Keratinocyte (primary cell): ENCODE measurements around the gene GLT1D1. TPM values are rescaled to one million over a fixed set of nuclear protein-coding genes. Genes with fewer than 3 reads are reported as not detected.

Experiments
- DNase-seq: peaks from one replicate; pipeline ENCODE4 v3.0.0-alpha.2; 2011; ENCODE audit warnings: low read depth, missing footprints, low spot score
- FAIRE-seq: peaks from 2 replicates; lab custom pipeline; 2011; peaks lifted over from hg19 to GRCh38; lab: Jason Lieb, UNC
- H2AFZ ChIP-seq: 2 replicates; pipeline ENCODE4 v1.6.0; 2012; ENCODE audit warnings: low read length, control low read depth, inconsistent platforms; ENCODE audit not compliant: control insufficient read depth
- H3K27ac ChIP-seq: 2 replicates; pipeline ENCODE4 v1.5.1; 2011; ENCODE audit warnings: low read length; ENCODE audit not compliant: control insufficient read depth, insufficient read depth
- H3K27me3 ChIP-seq: 3 replicates; pipeline ENCODE4 v1.6.0; 2011; ENCODE audit warnings: low read length; ENCODE audit not compliant: control insufficient read depth, insufficient read depth; ENCODE audit errors: extremely low read depth
- H3K36me3 ChIP-seq, 2 experiments: 2 replicates in 1 of 2; 3 replicates in 1 of 2; pipeline ENCODE4 v1.5.1; 2011; ENCODE audit warnings: low read length in 2 of 2, mild to moderate bottlenecking in 1 of 2; ENCODE audit not compliant: control insufficient read depth in 2 of 2, insufficient read depth in 2 of 2; ENCODE audit errors: extremely low read depth in 1 of 2
- H3K4me1 ChIP-seq: 3 replicates; pipeline ENCODE4 v1.5.1; 2011; ENCODE audit warnings: low read length; ENCODE audit not compliant: control insufficient read depth, insufficient read depth; ENCODE audit errors: extremely low read depth
- H3K4me2 ChIP-seq: 3 replicates; pipeline ENCODE4 v1.6.0; 2011; ENCODE audit warnings: low read depth, low read length; ENCODE audit not compliant: control insufficient read depth, insufficient read depth; ENCODE audit errors: extremely low read depth
- H3K4me3 ChIP-seq, 3 experiments: fragments of 200-600 bp in 1 of 3; sonication (generic) in 1 of 3; 2 replicates in 2 of 3; 3 replicates in 1 of 3; pipeline ENCODE4 v1.5.1; 2011 to 2016; ENCODE audit warnings: low read length in 3 of 3, mild to moderate bottlenecking in 3 of 3, control low read depth in 2 of 3, inconsistent platforms in 1 of 3, low read depth in 1 of 3, mixed read lengths in 1 of 3, mixed run types in 1 of 3, moderate library complexity in 1 of 3; ENCODE audit not compliant: control insufficient read depth in 2 of 3, insufficient read depth in 2 of 3; ENCODE audit errors: extremely low read depth in 1 of 3
- H3K79me2 ChIP-seq: 2 replicates; pipeline ENCODE4 v1.6.0; 2012; ENCODE audit warnings: low read length; ENCODE audit not compliant: control insufficient read depth, insufficient read depth
- H3K9ac ChIP-seq: 3 replicates; pipeline ENCODE4 v1.6.0; 2011; ENCODE audit warnings: low read length; ENCODE audit not compliant: control insufficient read depth, insufficient read depth; ENCODE audit errors: extremely low read depth
- H3K9me1 ChIP-seq: 3 replicates; pipeline ENCODE4 v1.6.0; 2011; ENCODE audit warnings: low read length; ENCODE audit not compliant: control insufficient read depth, insufficient read depth; ENCODE audit errors: extremely low read depth
- H3K9me3 ChIP-seq: 2 replicates; pipeline ENCODE4 v1.5.1; 2012; ENCODE audit warnings: low read depth, low read length; ENCODE audit not compliant: control insufficient read depth
- H4K20me1 ChIP-seq: 3 replicates; pipeline ENCODE4 v1.6.0; 2011; ENCODE audit warnings: low read length; ENCODE audit not compliant: control insufficient read depth, insufficient read depth; ENCODE audit errors: extremely low read depth
- EZH2 ChIP-seq: IDR thresholded peaks from one replicate; pipeline ENCODE4 v1.6.1; 2012; ENCODE audit warnings: inconsistent platforms, mild to moderate bottlenecking, low read length, moderate library complexity
- dilution Hi-C: fragments of 300-500 bp; cut with MboI; formaldehyde crosslinking; loops from one replicate; pipeline ENCODE4 v1.7.0; 2020; ENCODE audit warnings: low sequenced_read_pairs; ENCODE audit not compliant: extremely low pct_ligation_motif_present
- polyA plus RNA-seq, 5 experiments: library from polyadenylated mRNA; depleted of rRNA in 3 of 5; stranded (reverse) in 3 of 5; stranded (forward) in 1 of 5; unstranded in 1 of 5; fragments of >200 nt; gene quantifications; 1 replicate in 1 of 5; 2 replicates in 3 of 5; 3 replicates in 1 of 5; pipeline versions ENCODE4 v1.2.1 to v1.2.3, GENCODE V29; 2011 to 2012; ENCODE audit warnings: missing spikeins in 2 of 5, low read depth in 1 of 5, low replicate concordance in 1 of 5
- TF ChIP-seq, protein P1 (sequence below), 3 experiments: IDR thresholded peaks in 1 of 3; conservative IDR thresholded peaks in 1 of 3; optimal IDR thresholded peaks in 1 of 3; 2 replicates in 2 of 3; 3 replicates in 1 of 3; pipeline versions ENCODE3 to v1.5.1; 2011; ENCODE audit warnings: low read length in 3 of 3, mild to moderate bottlenecking in 3 of 3, moderate library complexity in 2 of 3, control low read depth in 1 of 3, inconsistent platforms in 1 of 3; ENCODE audit not compliant: insufficient read depth in 2 of 3; ENCODE audit errors: extremely low read depth in 1 of 3

The GLT1D1 gene
- polyA plus RNA-seq, 1 donor (not counting 4 experiments of a cell fraction or from before 2014, with no cell fraction given) = not detected

DNA sequence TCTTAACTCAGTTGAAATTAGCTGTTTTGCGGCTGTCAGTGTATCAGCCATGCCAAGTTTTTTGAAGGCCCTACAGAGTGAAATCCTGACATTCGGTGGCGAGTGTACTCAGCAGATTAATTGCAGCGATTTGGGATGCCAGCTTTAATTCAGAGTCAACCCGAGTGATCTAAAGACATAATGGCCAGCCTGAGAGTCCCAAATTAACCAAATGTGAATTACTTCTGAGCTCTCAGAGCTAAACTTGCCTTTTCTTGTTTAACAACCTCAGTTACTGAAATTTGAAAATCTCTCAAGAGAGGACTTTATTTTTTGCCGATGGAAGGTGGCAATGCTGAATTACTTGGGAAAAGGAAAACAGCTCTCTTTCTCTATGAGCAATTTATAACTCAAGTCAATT lies 148.5 kb downstream of the GLT1D1 start:
- H3K4me2 ChIP-seq = no peak overlapping the region
- no peaks in the 10 kb centered on the region for H3K27me3 ChIP-seq
- H3K4me1 ChIP-seq = no peaks in the 10 kb centered on the region
- no peak for DNase-seq
- H3K9me3 ChIP-seq = peaks cover 3% of the 10 kb centered on the region
- dilution Hi-C loops = no loop called here
- no peak overlapping the region for H3K4me3 ChIP-seq
- FAIRE-seq = no peak
- H3K79me2 ChIP-seq = no peaks in the 10 kb centered on the region
- no peaks in the 10 kb centered on the region for H3K36me3 ChIP-seq
- TF ChIP-seq EZH2 = no peak
- TF ChIP-seq, protein P1, sequence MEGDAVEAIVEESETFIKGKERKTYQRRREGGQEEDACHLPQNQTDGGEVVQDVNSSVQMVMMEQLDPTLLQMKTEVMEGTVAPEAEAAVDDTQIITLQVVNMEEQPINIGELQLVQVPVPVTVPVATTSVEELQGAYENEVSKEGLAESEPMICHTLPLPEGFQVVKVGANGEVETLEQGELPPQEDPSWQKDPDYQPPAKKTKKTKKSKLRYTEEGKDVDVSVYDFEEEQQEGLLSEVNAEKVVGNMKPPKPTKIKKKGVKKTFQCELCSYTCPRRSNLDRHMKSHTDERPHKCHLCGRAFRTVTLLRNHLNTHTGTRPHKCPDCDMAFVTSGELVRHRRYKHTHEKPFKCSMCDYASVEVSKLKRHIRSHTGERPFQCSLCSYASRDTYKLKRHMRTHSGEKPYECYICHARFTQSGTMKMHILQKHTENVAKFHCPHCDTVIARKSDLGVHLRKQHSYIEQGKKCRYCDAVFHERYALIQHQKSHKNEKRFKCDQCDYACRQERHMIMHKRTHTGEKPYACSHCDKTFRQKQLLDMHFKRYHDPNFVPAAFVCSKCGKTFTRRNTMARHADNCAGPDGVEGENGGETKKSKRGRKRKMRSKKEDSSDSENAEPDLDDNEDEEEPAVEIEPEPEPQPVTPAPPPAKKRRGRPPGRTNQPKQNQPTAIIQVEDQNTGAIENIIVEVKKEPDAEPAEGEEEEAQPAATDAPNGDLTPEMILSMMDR (optimal IDR thresholded peaks at IDR 0.05 in 1 of 3, IDR thresholded peaks at IDR 0.05 in 1 of 3, conservative IDR thresholded peaks at IDR 0.05 in 1 of 3; ENCODE audit: extremely low read depth in 1 of 3, insufficient read depth in 2 of 3, low read length in 3 of 3) = no peak
- no peak overlapping the region for H3K27ac ChIP-seq
- H4K20me1 ChIP-seq = no peaks in the 10 kb centered on the region
- H2AFZ ChIP-seq = no peak overlapping the region
- H3K9me1 ChIP-seq = no peaks in the 10 kb centered on the region
- H3K9ac ChIP-seq = no peak overlapping the region

DNA sequence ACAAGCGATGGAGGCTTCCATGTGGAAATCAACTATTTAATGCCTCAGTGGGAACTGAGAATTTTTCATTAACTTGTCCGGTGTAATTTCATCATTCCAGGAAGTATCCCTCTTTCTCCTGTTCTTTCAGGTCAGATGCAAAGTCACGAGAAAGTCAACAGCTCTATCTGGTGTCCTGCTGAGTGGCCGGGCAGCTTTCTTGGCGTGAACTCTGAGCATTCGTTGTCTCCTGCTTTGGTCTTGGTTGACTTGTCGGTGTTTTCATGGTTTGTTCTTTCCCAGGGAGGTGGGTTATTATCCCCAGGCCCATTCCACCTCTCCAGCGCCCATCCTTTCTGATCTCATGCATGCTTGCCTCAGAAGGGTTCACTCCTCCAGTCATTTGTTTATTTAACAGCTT lies 149.1 kb downstream of the GLT1D1 start:
- H3K4me1 ChIP-seq = no peaks in the 10 kb centered on the region
- peaks cover 3% of the 10 kb centered on the region for H3K9me3 ChIP-seq
- H3K9me1 ChIP-seq = no peaks in the 10 kb centered on the region
- H2AFZ ChIP-seq = no peak overlapping the region
- TF ChIP-seq EZH2 = no peak
- TF ChIP-seq, protein P1 (optimal IDR thresholded peaks at IDR 0.05 in 1 of 3, IDR thresholded peaks at IDR 0.05 in 1 of 3, conservative IDR thresholded peaks at IDR 0.05 in 1 of 3; ENCODE audit: extremely low read depth in 1 of 3, insufficient read depth in 2 of 3, low read length in 3 of 3) = no peak
- dilution Hi-C loops = no loop called here
- no peak for FAIRE-seq
- H3K27ac ChIP-seq = no peak overlapping the region
- H4K20me1 ChIP-seq = no peaks in the 10 kb centered on the region
- H3K4me2 ChIP-seq = no peak overlapping the region
- H3K36me3 ChIP-seq = no peaks in the 10 kb centered on the region
- DNase-seq = no peak
- no peaks in the 10 kb centered on the region for H3K79me2 ChIP-seq
- H3K4me3 ChIP-seq = no peak overlapping the region
- H3K9ac ChIP-seq = no peak overlapping the region
- H3K27me3 ChIP-seq = no peaks in the 10 kb centered on the region
